SK-N-SH treated with all-trans-retinoic acid at 6 μM for 48 hours (cell line): ENCODE results near the gene TMPRSS4.

Experiments used
- ATAC-seq: fragments of 200-7000 bp; cut with Tn5 transposase; 3 replicates; pipeline ENCODE4 v1.9.1; 2020; ENCODE audit warnings: mild to moderate bottlenecking, moderate library complexity
- ARNTL ChIP-seq: fragments of 450-650 bp; formaldehyde crosslinking; IDR thresholded peaks from 2 replicates; pipeline ENCODE4 v1.5.0; 2020; ENCODE audit warnings: low read depth, mild to moderate bottlenecking, moderate library complexity, borderline replicate concordance
- BACH2 ChIP-seq: fragments of 250-450 bp; sonication (Bioruptor Pico); IDR thresholded peaks from 2 replicates; pipeline ENCODE4 v1.9.0; 2021; ENCODE audit warnings: mild to moderate bottlenecking, borderline replicate concordance
- CREB5 ChIP-seq: fragments of 250-450 bp; sonication (Bioruptor Pico); IDR thresholded peaks from 2 replicates; pipeline ENCODE4 v1.5.1; 2020; ENCODE audit warnings: low read depth, mild to moderate bottlenecking, moderate library complexity
- CSDC2 ChIP-seq: fragments of 250-450 bp; sonication (Bioruptor Pico); IDR thresholded peaks from 2 replicates; pipeline ENCODE4 v1.5.0; 2020; ENCODE audit warnings: mild to moderate bottlenecking, moderate library complexity
- CSRNP3 ChIP-seq: fragments of 250-450 bp; sonication (Bioruptor Pico); IDR thresholded peaks from 2 replicates; pipeline ENCODE4 v1.5.1; 2021; ENCODE audit warnings: mild to moderate bottlenecking, moderate library complexity
- GLIS3 ChIP-seq: fragments of 250-450 bp; sonication (Bioruptor Pico); IDR thresholded peaks from 2 replicates; pipeline ENCODE4 v1.5.0; 2020; ENCODE audit warnings: mild to moderate bottlenecking, moderate library complexity
- ISL1 ChIP-seq: fragments of 250-450 bp; sonication (Bioruptor Pico); IDR thresholded peaks from 2 replicates; pipeline ENCODE4 v2.1.2; 2022; ENCODE audit warnings: mild to moderate bottlenecking, moderate library complexity
- OSR1 ChIP-seq: fragments of 250-450 bp; sonication (Bioruptor Pico); IDR thresholded peaks from 2 replicates; pipeline ENCODE4 v1.8.0; 2022; ENCODE audit warnings: moderate library complexity, mild to moderate bottlenecking, inconsistent platforms
- POU6F1 ChIP-seq: fragments of 250-450 bp; sonication (Bioruptor Pico); IDR thresholded peaks from 2 replicates; pipeline ENCODE4 v1.8.0; 2021; ENCODE audit warnings: low read depth, mild to moderate bottlenecking, moderate library complexity, borderline replicate concordance
- PPARA ChIP-seq: fragments of 250-450 bp; sonication (Bioruptor Pico); IDR thresholded peaks from 2 replicates; pipeline ENCODE4 v1.5.0; 2020; ENCODE audit warnings: mild to moderate bottlenecking, borderline replicate concordance
- RARB ChIP-seq: fragments of 250-450 bp; sonication (Bioruptor Pico); IDR thresholded peaks from 2 replicates; pipeline ENCODE4 v1.8.0; 2021; ENCODE audit warnings: mild to moderate bottlenecking, moderate library complexity
- SNAI2 ChIP-seq: fragments of 250-450 bp; sonication (Bioruptor Pico); IDR thresholded peaks from 2 replicates; pipeline ENCODE4 v1.5.0; 2020; ENCODE audit warnings: mild to moderate bottlenecking, moderate library complexity
- TSHZ2 ChIP-seq: fragments of 250-450 bp; sonication (Bioruptor Pico); IDR thresholded peaks from 2 replicates; pipeline ENCODE4 v1.5.0; 2020; ENCODE audit warnings: mild to moderate bottlenecking, moderate library complexity
- ZFP3 ChIP-seq: fragments of 250-450 bp; sonication (Bioruptor Pico); IDR thresholded peaks from 2 replicates; pipeline ENCODE4 v1.5.0; 2020; ENCODE audit warnings: mild to moderate bottlenecking, moderate library complexity
- ZFP30 ChIP-seq: fragments of 450-650 bp; formaldehyde crosslinking; IDR thresholded peaks from 2 replicates; pipeline ENCODE4 v1.5.0; 2022; ENCODE audit warnings: mild to moderate bottlenecking, moderate library complexity
- ZNF565 ChIP-seq: fragments of 450-650 bp; formaldehyde crosslinking; conservative IDR thresholded peaks from 2 replicates; pipeline ENCODE4 v1.5.0; 2020; ENCODE audit warnings: low read depth, mild to moderate bottlenecking, moderate library complexity
- ZNF70 ChIP-seq: fragments of 450-650 bp; formaldehyde crosslinking; IDR thresholded peaks from 2 replicates; pipeline ENCODE4 v1.5.0; 2020; ENCODE audit warnings: mild to moderate bottlenecking, moderate library complexity
- ZNF8 ChIP-seq: fragments of 450-650 bp; formaldehyde crosslinking; IDR thresholded peaks from 2 replicates; pipeline ENCODE4 v1.5.0; 2020; ENCODE audit warnings: mild to moderate bottlenecking, moderate library complexity

Gene TMPRSS4

GRCh38 chr11:118132385-118133151 is 55.7 kb downstream of the TMPRSS4 start:
- TF ChIP-seq TSHZ2 (CRISPR knock-in tag): no peak
- no peak for TF ChIP-seq ISL1 (CRISPR knock-in tag)
- TF ChIP-seq ZNF8: no peak
- TF ChIP-seq PPARA (CRISPR knock-in tag): no peak
- TF ChIP-seq ARNTL (CRISPR knock-in tag): no peak
- TF ChIP-seq SNAI2 (CRISPR knock-in tag): no peak
- no peak for TF ChIP-seq ZNF565 (CRISPR knock-in tag)
- TF ChIP-seq CSRNP3 (CRISPR knock-in tag): no peak
- TF ChIP-seq CREB5 (CRISPR knock-in tag): no peak
- no peak for TF ChIP-seq BACH2 (CRISPR knock-in tag)
- TF ChIP-seq OSR1 (CRISPR knock-in tag): no peak

GRCh38 chr11:118133816-118134215 is 56.9 kb downstream of the TMPRSS4 start:
- no peak for ATAC-seq
- TF ChIP-seq CREB5 (CRISPR knock-in tag) (no peak), ZFP3 (CRISPR knock-in tag) (no peak), RARB (CRISPR knock-in tag) (no peak)

More at GRCh38 chr11:118132385-118133151, 55.7 kb downstream of the TMPRSS4 start:
- ATAC-seq: no peak

- no peak for TF ChIP-seq ZNF565 (CRISPR knock-in tag)
- no peak for TF ChIP-seq ARNTL (CRISPR knock-in tag)
- no peak for TF ChIP-seq ISL1 (CRISPR knock-in tag)
- TF ChIP-seq RARB (CRISPR knock-in tag): no peak
- no peak for TF ChIP-seq ZFP3 (CRISPR knock-in tag)
- TF ChIP-seq ZFP30 (CRISPR knock-in tag): no peak
- no peak for TF ChIP-seq CSDC2 (CRISPR knock-in tag)
- TF ChIP-seq ZNF8: no peak
- TF ChIP-seq GLIS3 (CRISPR knock-in tag): no peak
- no peak for TF ChIP-seq ZNF70 (CRISPR knock-in tag)
- no peak for TF ChIP-seq POU6F1 (CRISPR knock-in tag)
- no peak for ATAC-seq
Observed at GRCh38 chr11:118135051-118135795, 58.3 kb downstream of the TMPRSS4 start.
